ENCODE measurements around the gene ZNF618. TPM values are rescaled to one million over a fixed set of nuclear protein-coding genes. Genes with fewer than 3 reads are reported as not detected.

The ZNF618 gene
- total RNA-seq, 2 donors from 2014 or later = 11.9 to 17.1 TPM

- DNase-seq (no peak), ATAC-seq (no peak)
- Histone ChIP-seq H3K4me3 (no peak overlapping the region), H3K4me1 (peaks cover 25% of the 10 kb centered on the region), H3K36me3 (replicated peaks in 1 of 2; ENCODE audit: insufficient read depth in 1 of 2, low read depth in 2 of 2) (no peaks in the 10 kb centered on the region), H3K27ac (no peak overlapping the region), H3K9me3 (no peaks in the 10 kb centered on the region), H3K27me3 (no peaks in the 10 kb centered on the region)
- intact Hi-C loops (cut with DNase I) = no loop called here
- TF ChIP-seq POLR2A (IDR thresholded peaks at IDR 0.05) = no peak
Measured at GRCh38 chr9:113952676-113953075, 76.6 kb downstream of the ZNF618 start.

- DNase-seq = no peak
- 88 to 95% methylated on average over 2 of the region's 2 CpGs for WGBS, 2 donors
- TF ChIP-seq POLR2A (IDR thresholded peaks at IDR 0.05) (no peak), CTCF (IDR thresholded peaks at IDR 0.05) (no peak)
- Histone ChIP-seq H3K27ac (no peak overlapping the region), H3K27me3 (no peaks in the 10 kb centered on the region), H3K36me3 (replicated peaks in 1 of 2; ENCODE audit: insufficient read depth in 1 of 2, low read depth in 2 of 2) (no peaks in the 10 kb centered on the region), H3K4me1 (peaks cover 33% of the 10 kb centered on the region), H3K9me3 (no peaks in the 10 kb centered on the region), H3K4me3 (no peak overlapping the region)
- intact Hi-C loops (cut with DNase I) = no loop called here
- ATAC-seq = no peak
Measured at GRCh38 chr9:113953531-113953930, 77.4 kb downstream of the ZNF618 start.

GRCh38 chr9:113954591-113954990 lies 78.5 kb downstream of the ZNF618 start:
- ATAC-seq = no peak
- H3K9me3 ChIP-seq = no peaks in the 10 kb centered on the region
- H3K27me3 ChIP-seq = no peaks in the 10 kb centered on the region
- TF ChIP-seq POLR2A (IDR thresholded peaks at IDR 0.05) (no peak), CTCF (IDR thresholded peaks at IDR 0.05) (no peak)
- no peak for DNase-seq
- intact Hi-C loops (cut with DNase I) = no loop called here
- no peak overlapping the region for H3K4me3 ChIP-seq
- no peak overlapping the region for H3K27ac ChIP-seq
- no peaks in the 10 kb centered on the region for H3K36me3 ChIP-seq (replicated peaks in 1 of 2; ENCODE audit: insufficient read depth in 1 of 2, low read depth in 2 of 2)
- peaks cover 36% of the 10 kb centered on the region for H3K4me1 ChIP-seq

- no peak for DNase-seq
Measured at GRCh38 chr9:113955076-113955752, 79.1 kb downstream of the ZNF618 start.

GRCh38 chr9:113956901-113957300 lies 80.8 kb downstream of the ZNF618 start:
- DNase-seq (no peak), ATAC-seq (no peak)
- no peak overlapping the region for H3K4me3 ChIP-seq
- 91 to 92% methylated on average over 5 of the region's 5 CpGs for WGBS, 2 donors
- H3K9me3 ChIP-seq = no peaks in the 10 kb centered on the region
- intact Hi-C loops (cut with DNase I) = no loop called here
- H3K36me3 ChIP-seq (replicated peaks in 1 of 2; ENCODE audit: insufficient read depth in 1 of 2, low read depth in 2 of 2) = no peaks in the 10 kb centered on the region
- peak overlapping the region in 3 of 4 donors; percentile 69 to 75 (median 70) for H3K27ac ChIP-seq
- peaks cover 36% of the 10 kb centered on the region for H3K4me1 ChIP-seq
- TF ChIP-seq POLR2A (IDR thresholded peaks at IDR 0.05) (no peak), CTCF (IDR thresholded peaks at IDR 0.05) (no peak)
- no peaks in the 10 kb centered on the region for H3K27me3 ChIP-seq

More at GRCh38 chr9:113955076-113955752, 79.1 kb downstream of the ZNF618 start:
- Histone ChIP-seq H3K4me3 (no peak overlapping the region), H3K36me3 (replicated peaks in 1 of 2; ENCODE audit: insufficient read depth in 1 of 2, low read depth in 2 of 2) (no peaks in the 10 kb centered on the region), H3K9me3 (no peaks in the 10 kb centered on the region), H3K27ac (no peak overlapping the region), H3K4me1 (peaks cover 36% of the 10 kb centered on the region), H3K27me3 (no peaks in the 10 kb centered on the region)
- TF ChIP-seq POLR2A (IDR thresholded peaks at IDR 0.05) = no peak
- no peak for TF ChIP-seq CTCF (IDR thresholded peaks at IDR 0.05)
- intact Hi-C loops (cut with DNase I) = no loop called here
- ATAC-seq = no peak
- 56 to 75% methylated on average over 2 of the region's 2 CpGs for WGBS, 2 donors
